GM12878 (cell line): ENCODE measurements around the gene IL13RA2. TPM values are rescaled to one million over a fixed set of nuclear protein-coding genes. Genes with fewer than 3 reads are reported as not detected.

Experiments used
- ATAC-seq: fragments of 200-7000 bp; cut with Tn5 transposase; 3 replicates; pipeline ENCODE4 v1.9.1; 2020; ENCODE audit warnings: mild to moderate bottlenecking, moderate library complexity
- BruUV-seq: library from RNA; stranded (reverse); fragments of 400-500 nt; replicated peaks from 2 replicates; lab custom pipeline; 2021; lab: Mats Ljungman, UMichigan
- CTCF ChIA-PET: fragments of 300-600 bp; sonication (Branson Sonifier 250); formaldehyde crosslinking; extraction: SDS; loops from one replicate; lab custom pipeline; 2021; ENCODE audit warnings: inconsistent platforms; lab: Yijun Ruan, JAX
- POLR2A ChIA-PET: fragments of 350-600 bp; formaldehyde crosslinking; extraction: SDS; loops from one replicate; lab custom pipeline; 2021; ENCODE audit warnings: inconsistent platforms; lab: Charles Lee
- RAD21 ChIA-PET: fragments of 300-600 bp; sonication (Branson Sonifier 250); formaldehyde crosslinking; loops from one replicate; lab custom pipeline; 2023; ENCODE audit warnings: antibody characterized with exemption; ENCODE audit not compliant: unreplicated experiment; lab: Charles Lee
- SMC1A ChIA-PET: fragments of 300-600 bp; sonication (Branson Sonifier 250); formaldehyde crosslinking; loops from one replicate; lab custom pipeline; 2023; ENCODE audit not compliant: unreplicated experiment, uncharacterized antibody; lab: Charles Lee
- DNase-seq: peaks from one replicate; pipeline ENCODE4 v3.0.0-alpha.2; 2011; ENCODE audit warnings: low read depth, low spot score
- FAIRE-seq: peaks from 3 replicates; lab custom pipeline; 2011; peaks lifted over from hg19 to GRCh38; lab: Jason Lieb, UNC
- H2AFZ ChIP-seq: 2 replicates; pipeline ENCODE4 v1.6.0; 2011; ENCODE audit warnings: low read depth, low read length, control low read depth; ENCODE audit not compliant: control insufficient read depth
- H3K27ac ChIP-seq: 2 replicates; pipeline ENCODE4 v1.5.1; 2011; ENCODE audit warnings: control low read depth; ENCODE audit not compliant: control insufficient read depth, insufficient read depth
- H3K27me3 ChIP-seq, 2 experiments: replicated peaks in 1 of 2; 2 replicates each; pipeline versions ENCODE4 v1.6.0 to v1.6.1; 2011; ENCODE audit warnings: low read length in 1 of 2; ENCODE audit not compliant: control insufficient read depth in 2 of 2, insufficient read depth in 2 of 2
- H3K36me3 ChIP-seq, 2 experiments: 2 replicates each; pipeline ENCODE4 v1.5.1; 2011; ENCODE audit warnings: low read length in 1 of 2; ENCODE audit not compliant: control insufficient read depth in 2 of 2, insufficient read depth in 2 of 2
- H3K4me1 ChIP-seq: 2 replicates; pipeline ENCODE4 v1.6.1; 2011; ENCODE audit warnings: mild to moderate bottlenecking, low read length, moderate library complexity, mixed read lengths; ENCODE audit not compliant: control insufficient read depth, insufficient read depth
- H3K4me2 ChIP-seq: 2 replicates; pipeline ENCODE4 v1.6.0; 2011; ENCODE audit warnings: control low read depth; ENCODE audit not compliant: control insufficient read depth, insufficient read depth
- H3K4me3 ChIP-seq: fragments of 200-600 bp; sonication (generic); 2 replicates; pipeline ENCODE4 v1.5.1; 2016
- H3K79me2 ChIP-seq: 2 replicates; pipeline ENCODE4 v1.6.0; 2011; ENCODE audit warnings: low read length; ENCODE audit not compliant: control insufficient read depth, insufficient read depth
- H3K9ac ChIP-seq: 2 replicates; pipeline ENCODE4 v1.8.0; 2011; ENCODE audit warnings: low read length, control low read depth, mixed read lengths; ENCODE audit not compliant: control insufficient read depth, insufficient read depth
- H3K9me3 ChIP-seq: replicated peaks from 3 replicates; pipeline ENCODE4 v1.5.1; 2011; ENCODE audit warnings: mild to moderate bottlenecking, low read length; ENCODE audit not compliant: control insufficient read depth, insufficient read depth
- H4K20me1 ChIP-seq: 2 replicates; pipeline ENCODE4 v1.6.0; 2011; ENCODE audit not compliant: control insufficient read depth, insufficient read depth
- ATF2 ChIP-seq: IDR thresholded peaks from 2 replicates; pipeline ENCODE4 v1.6.1; 2012; ENCODE audit warnings: low read length, inconsistent platforms
- ATF3 ChIP-seq: IDR thresholded peaks from 2 replicates; pipeline ENCODE4 v1.6.1; 2011; ENCODE audit warnings: low read depth, mild to moderate bottlenecking, low read length, moderate library complexity, borderline replicate concordance; ENCODE audit errors: extremely low read depth
- EZH2 ChIP-seq: IDR thresholded peaks from 2 replicates; pipeline ENCODE4 v1.6.1; 2012; ENCODE audit warnings: low read depth, mild to moderate bottlenecking, control low read depth, inconsistent platforms, low read length, borderline replicate concordance; ENCODE audit not compliant: control insufficient read depth
- FOS ChIP-seq: IDR thresholded peaks from 3 replicates; pipeline ENCODE4 v1.6.1; 2011; ENCODE audit warnings: borderline replicate concordance; ENCODE audit not compliant: insufficient read length; ENCODE audit errors: extremely low read depth
- FOXK2 ChIP-seq: fragments of 450-650 bp; IDR thresholded peaks from 2 replicates; pipeline ENCODE4 v1.6.1; 2017; ENCODE audit warnings: mild to moderate bottlenecking, moderate library complexity
- FOXM1 ChIP-seq: IDR thresholded peaks from 2 replicates; pipeline ENCODE4 v1.6.1; 2012; ENCODE audit warnings: low read depth, mild to moderate bottlenecking, inconsistent platforms, low read length, moderate library complexity
- GABPA ChIP-seq: IDR thresholded peaks from 2 replicates; pipeline ENCODE4 v1.6.1; 2014; ENCODE audit warnings: antibody characterized with exemption, low read depth, mild to moderate bottlenecking, inconsistent platforms
- IRF3 ChIP-seq: fragments of 450-650 bp; IDR thresholded peaks from 2 replicates; pipeline ENCODE4 v1.6.1; 2014; ENCODE audit warnings: mild to moderate bottlenecking
- JUNB ChIP-seq: IDR thresholded peaks from 2 replicates; pipeline ENCODE4 v1.6.1; 2016; ENCODE audit warnings: antibody characterized with exemption, mild to moderate bottlenecking
- NR2F1 ChIP-seq: fragments of 450-650 bp; conservative IDR thresholded peaks from 2 replicates; pipeline ENCODE4 v1.6.1; 2017; ENCODE audit warnings: mild to moderate bottlenecking
- NRF1 ChIP-seq: conservative IDR thresholded peaks from 2 replicates; pipeline ENCODE4 v1.6.1; 2011; ENCODE audit warnings: mild to moderate bottlenecking, low read depth, low read length, improper control_type of control experiment
- RBBP5 ChIP-seq: fragments of 200-600 bp; sonication (generic); conservative IDR thresholded peaks from 2 replicates; pipeline ENCODE4 v1.6.1; 2016
- RUNX3 ChIP-seq: IDR thresholded peaks from 2 replicates; pipeline ENCODE4 v1.6.1; 2012; ENCODE audit warnings: low read length, inconsistent platforms
- TCF3 ChIP-seq: IDR thresholded peaks from 2 replicates; pipeline ENCODE4 v1.6.1; 2012; ENCODE audit warnings: low read depth, mild to moderate bottlenecking, low read length, borderline replicate concordance; ENCODE audit not compliant: insufficient read depth
- ZBED1 ChIP-seq: IDR thresholded peaks from 2 replicates; pipeline ENCODE4 v1.6.1; 2016; ENCODE audit warnings: borderline replicate concordance
- ZSCAN29 ChIP-seq: fragments of 450-650 bp; IDR thresholded peaks from 2 replicates; pipeline ENCODE4 v1.6.1; 2017; ENCODE audit warnings: mild to moderate bottlenecking, moderate library complexity
- in situ Hi-C: fragments of 300-500 bp; cut with MboI; formaldehyde crosslinking; loops from 9 replicates; pipeline ENCODE4 v1.14.3; 2018; ENCODE audit warnings: mixed read lengths
- intact Hi-C: fragments of 100-400 bp; cut with micrococcal nuclease; formaldehyde crosslinking; loops from one replicate; pipeline ENCODE4 v1.14.2; 2022; ENCODE audit not compliant: unreplicated experiment
- polyA plus RNA-seq, 11 experiments: library from polyadenylated mRNA; depleted of rRNA in 4 of 11; unstranded in 6 of 11; stranded (reverse) in 5 of 11; fragments of >200 nt; fragmentation: Nextera tagmentation in 4 of 11; fragmentation: Illumina TruSeq in 1 of 11; extraction: Ambion mirVana in 4 of 11; extraction: Trizol in 1 of 11; gene quantifications; 1 replicate in 1 of 11; 2 replicates in 10 of 11; pipeline versions ENCODE4 v1.2.1 to v1.2.3, GENCODE V29; 2011 to 2016; ENCODE audit warnings: inconsistent platforms in 2 of 11, missing spikeins in 2 of 11, low read depth in 1 of 11
- total RNA-seq, 4 experiments: library from RNA; depleted of rRNA in 3 of 4; stranded (reverse); fragments of >200 nt in 3 of 4; fragmentation: Illumina TruSeq in 1 of 4; extraction: Trizol in 1 of 4; gene quantifications; 2 replicates each; pipeline versions ENCODE4 v1.2.1 to v1.2.3, GENCODE V29; 2013 to 2021
- TF ChIP-seq, protein P1 (sequence below): fragments of 450-650 bp; IDR thresholded peaks from 2 replicates; pipeline ENCODE4 v1.6.1; 2018; ENCODE audit warnings: mild to moderate bottlenecking, low read depth, moderate library complexity; ENCODE audit not compliant: partially characterized antibody
- TF ChIP-seq, protein P2 (sequence below): IDR thresholded peaks from 2 replicates; pipeline ENCODE4 v1.6.1; 2011; ENCODE audit warnings: borderline replicate concordance, low read depth, mild to moderate bottlenecking, moderate library complexity, mixed read lengths, low read length; ENCODE audit not compliant: insufficient read depth; ENCODE audit errors: extremely low read length

The IL13RA2 gene
- total and polyA plus RNA-seq, 10 of the 15 experiments (the other 5 are each of a cell fraction or from before 2014, with no cell fraction given): 0.08 TPM; not detected in 9

DNA sequence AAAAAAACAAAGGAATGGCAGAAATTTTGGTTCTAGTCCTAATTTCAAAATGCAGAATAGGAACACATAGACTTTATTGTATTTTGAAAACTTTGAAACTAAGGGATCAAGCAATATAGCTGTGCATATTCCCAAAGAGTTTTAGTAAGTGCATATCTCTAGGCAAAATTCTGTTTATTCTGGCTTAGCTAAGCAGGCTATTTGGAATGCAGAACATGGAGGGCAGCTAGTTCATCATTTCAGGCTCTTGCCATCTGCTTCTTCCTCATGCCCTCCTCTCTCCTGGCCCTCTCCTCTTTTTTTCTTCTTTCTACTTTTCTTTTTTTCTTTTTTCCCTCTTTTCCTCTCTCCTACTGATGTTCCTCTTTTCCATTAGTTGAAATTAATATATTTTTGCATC is 12.0 kb upstream of the IL13RA2 start:
- no peaks in the 10 kb centered on the region; the same call in 2 of the 3 replicates for H3K9me3 ChIP-seq
- ChIA-PET CTCF (no interaction called here), RAD21 (no interaction called here), SMC1A (interaction anchor here (0.9 kb wide), 1 partner anchor 13 kb away, joined by 4 read pairs; no protein-coding TSS in a partner anchor), POLR2A (no interaction called here)
- no peaks in the 10 kb centered on the region for H4K20me1 ChIP-seq
- no peak overlapping the region for H3K4me2 ChIP-seq
- H3K36me3 ChIP-seq: no peaks in the 10 kb centered on the region
- no peak for FAIRE-seq
- DNase-seq: no peak
- BruUV-seq: no TSS peak
- no peaks in the 10 kb centered on the region for H3K79me2 ChIP-seq
- H3K9ac ChIP-seq: no peak overlapping the region
- H3K4me3 ChIP-seq: no peak overlapping the region
- H2AFZ ChIP-seq: no peak overlapping the region
- H3K27ac ChIP-seq: no peak overlapping the region
- H3K27me3 ChIP-seq: no peaks in the 10 kb centered on the region
- no peak for ATAC-seq
- intact Hi-C loops (no loop called here), in situ Hi-C loops (no loop called here)
- H3K4me1 ChIP-seq: no peaks in the 10 kb centered on the region
- TF ChIP-seq ATF3: no peak
- TF ChIP-seq RUNX3: no peak
- TF ChIP-seq EZH2: no peak
- no peak for TF ChIP-seq TCF3
- TF ChIP-seq FOXM1: no peak
- no peak for TF ChIP-seq ZBED1
- TF ChIP-seq FOXK2: no peak
- no peak for TF ChIP-seq JUNB
- no peak for TF ChIP-seq FOS
- no peak for TF ChIP-seq NRF1
- TF ChIP-seq, protein P1, sequence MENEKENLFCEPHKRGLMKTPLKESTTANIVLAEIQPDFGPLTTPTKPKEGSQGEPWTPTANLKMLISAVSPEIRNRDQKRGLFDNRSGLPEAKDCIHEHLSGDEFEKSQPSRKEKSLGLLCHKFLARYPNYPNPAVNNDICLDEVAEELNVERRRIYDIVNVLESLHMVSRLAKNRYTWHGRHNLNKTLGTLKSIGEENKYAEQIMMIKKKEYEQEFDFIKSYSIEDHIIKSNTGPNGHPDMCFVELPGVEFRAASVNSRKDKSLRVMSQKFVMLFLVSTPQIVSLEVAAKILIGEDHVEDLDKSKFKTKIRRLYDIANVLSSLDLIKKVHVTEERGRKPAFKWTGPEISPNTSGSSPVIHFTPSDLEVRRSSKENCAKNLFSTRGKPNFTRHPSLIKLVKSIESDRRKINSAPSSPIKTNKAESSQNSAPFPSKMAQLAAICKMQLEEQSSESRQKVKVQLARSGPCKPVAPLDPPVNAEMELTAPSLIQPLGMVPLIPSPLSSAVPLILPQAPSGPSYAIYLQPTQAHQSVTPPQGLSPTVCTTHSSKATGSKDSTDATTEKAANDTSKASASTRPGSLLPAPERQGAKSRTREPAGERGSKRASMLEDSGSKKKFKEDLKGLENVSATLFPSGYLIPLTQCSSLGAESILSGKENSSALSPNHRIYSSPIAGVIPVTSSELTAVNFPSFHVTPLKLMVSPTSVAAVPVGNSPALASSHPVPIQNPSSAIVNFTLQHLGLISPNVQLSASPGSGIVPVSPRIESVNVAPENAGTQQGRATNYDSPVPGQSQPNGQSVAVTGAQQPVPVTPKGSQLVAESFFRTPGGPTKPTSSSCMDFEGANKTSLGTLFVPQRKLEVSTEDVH: no peak
- TF ChIP-seq, protein P2, sequence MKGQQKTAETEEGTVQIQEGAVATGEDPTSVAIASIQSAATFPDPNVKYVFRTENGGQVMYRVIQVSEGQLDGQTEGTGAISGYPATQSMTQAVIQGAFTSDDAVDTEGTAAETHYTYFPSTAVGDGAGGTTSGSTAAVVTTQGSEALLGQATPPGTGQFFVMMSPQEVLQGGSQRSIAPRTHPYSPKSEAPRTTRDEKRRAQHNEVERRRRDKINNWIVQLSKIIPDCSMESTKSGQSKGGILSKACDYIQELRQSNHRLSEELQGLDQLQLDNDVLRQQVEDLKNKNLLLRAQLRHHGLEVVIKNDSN: no peak
- no peak for TF ChIP-seq IRF3
- no peak for TF ChIP-seq ATF2
- TF ChIP-seq NR2F1: no peak
- TF ChIP-seq RBBP5: no peak
- TF ChIP-seq ZSCAN29: no peak
- TF ChIP-seq GABPA: no peak
